ENCODE measurements around the gene TXNL4A. TPM values are rescaled to one million over a fixed set of nuclear protein-coding genes. Genes with fewer than 3 reads are reported as not detected.
A peak's percentile ranks its signal among the peaks of the same experiment; 100 is the strongest.
"Not testable (repeated sequence)": the region's sequence is repeated elsewhere in the genome, so short reads cannot be mapped to it uniquely, and the experiment has no call there.

The TXNL4A gene
- total RNA-seq, 1 donor: 29.9 TPM

GRCh38 chr18:80009661-80010550, 21.5 kb upstream of the TXNL4A start:
- Histone ChIP-seq H3K27me3 (ENCODE audit: insufficient read depth, low read length) (no peaks in the 10 kb centered on the region), H3K4me1 (ENCODE audit: insufficient read depth, low read length) (no peaks in the 10 kb centered on the region), H3K9me3 (ENCODE audit: low read depth, low read length) (no peaks in the 10 kb centered on the region), H3K4me3 (ENCODE audit: low read length) (no peak overlapping the region)

- Histone ChIP-seq H3K4me1 (ENCODE audit: insufficient read depth, low read length) (no peaks in the 10 kb centered on the region), H3K9me3 (ENCODE audit: low read depth, low read length) (no peaks in the 10 kb centered on the region), H3K27me3 (ENCODE audit: insufficient read depth, low read length) (no peaks in the 10 kb centered on the region), H3K4me3 (ENCODE audit: low read length) (no peak overlapping the region)
These were observed 18.4 kb upstream of the TXNL4A start for GRCh38 chr18:80006724-80007123.

GRCh38 chr18:80004600-80005342, 16.4 kb upstream of the TXNL4A start:
- no peaks in the 10 kb centered on the region for H3K9me3 ChIP-seq (ENCODE audit: low read depth, low read length)
- no peaks in the 10 kb centered on the region for H3K27me3 ChIP-seq (ENCODE audit: insufficient read depth, low read length)
- H3K4me1 ChIP-seq (ENCODE audit: insufficient read depth, low read length): no peaks in the 10 kb centered on the region
- H3K4me3 ChIP-seq (ENCODE audit: low read length): no peak overlapping the region

GRCh38 chr18:80002468-80002867, 14.1 kb upstream of the TXNL4A start:
- H3K4me1 ChIP-seq (ENCODE audit: insufficient read depth, low read length): no peaks in the 10 kb centered on the region
- H3K4me3 ChIP-seq (ENCODE audit: low read length): no peak overlapping the region
- no peaks in the 10 kb centered on the region for H3K27me3 ChIP-seq (ENCODE audit: insufficient read depth, low read length)
- H3K9me3 ChIP-seq (ENCODE audit: low read depth, low read length): no peaks in the 10 kb centered on the region

- H3K27me3 ChIP-seq (ENCODE audit: insufficient read depth, low read length): no peaks in the 10 kb centered on the region
- no peaks in the 10 kb centered on the region for H3K9me3 ChIP-seq (ENCODE audit: low read depth, low read length)
- no peaks in the 10 kb centered on the region for H3K4me1 ChIP-seq (ENCODE audit: insufficient read depth, low read length)
- no peak overlapping the region for H3K4me3 ChIP-seq (ENCODE audit: low read length)
These were observed 12.5 kb upstream of the TXNL4A start for GRCh38 chr18:80000877-80001276.

GRCh38 chr18:79999701-80000100, 11.3 kb upstream of the TXNL4A start:
- not testable (repeated sequence) for H3K9me3 ChIP-seq (ENCODE audit: low read depth, low read length); H3K27me3 ChIP-seq (ENCODE audit: insufficient read depth, low read length); H3K4me3 ChIP-seq (ENCODE audit: low read length); H3K4me1 ChIP-seq (ENCODE audit: insufficient read depth, low read length)

GRCh38 chr18:79991494-79991893, 3.1 kb upstream of the TXNL4A start:
- H3K27me3 ChIP-seq (ENCODE audit: insufficient read depth, low read length): no peaks in the 10 kb centered on the region
- H3K9me3 ChIP-seq (ENCODE audit: low read depth, low read length): no peaks in the 10 kb centered on the region
- peaks cover 16% of the 10 kb centered on the region for H3K4me1 ChIP-seq (ENCODE audit: insufficient read depth, low read length)
- H3K4me3 ChIP-seq (ENCODE audit: low read length): no peak overlapping the region

- H3K9me3 ChIP-seq (ENCODE audit: low read depth, low read length): no peaks in the 10 kb centered on the region
- peak overlapping the region; percentile 85 for H3K4me3 ChIP-seq (ENCODE audit: low read length)
- no peaks in the 10 kb centered on the region for H3K27me3 ChIP-seq (ENCODE audit: insufficient read depth, low read length)
- peaks cover 22% of the 10 kb centered on the region for H3K4me1 ChIP-seq (ENCODE audit: insufficient read depth, low read length)
These were observed 783 bp upstream of the TXNL4A start for GRCh38 chr18:79989195-79989497.

- H3K27me3 ChIP-seq (ENCODE audit: insufficient read depth, low read length): no peaks in the 10 kb centered on the region
- peak overlapping the region; percentile 85 for H3K4me3 ChIP-seq (ENCODE audit: low read length)
- H3K4me1 ChIP-seq (ENCODE audit: insufficient read depth, low read length): peaks cover 31% of the 10 kb centered on the region
- no peaks in the 10 kb centered on the region for H3K9me3 ChIP-seq (ENCODE audit: low read depth, low read length)
These were observed 302 bp downstream of the TXNL4A start for GRCh38 chr18:79988071-79988450.

- peaks cover 36% of the 10 kb centered on the region for H3K4me1 ChIP-seq (ENCODE audit: insufficient read depth, low read length)
- peak overlapping the region; percentile 85 for H3K4me3 ChIP-seq (ENCODE audit: low read length)
- H3K9me3 ChIP-seq (ENCODE audit: low read depth, low read length): no peaks in the 10 kb centered on the region
- no peaks in the 10 kb centered on the region for H3K27me3 ChIP-seq (ENCODE audit: insufficient read depth, low read length)
These were observed 797 bp downstream of the TXNL4A start for GRCh38 chr18:79987566-79987965.

- H3K4me3 ChIP-seq (ENCODE audit: low read length): no peak overlapping the region
- H3K4me1 ChIP-seq (ENCODE audit: insufficient read depth, low read length): peaks cover 40% of the 10 kb centered on the region
- no peaks in the 10 kb centered on the region for H3K9me3 ChIP-seq (ENCODE audit: low read depth, low read length)
- no peaks in the 10 kb centered on the region for H3K27me3 ChIP-seq (ENCODE audit: insufficient read depth, low read length)
These were observed 1.6 kb downstream of the TXNL4A start for GRCh38 chr18:79986726-79987125.

- Histone ChIP-seq H3K9me3 (ENCODE audit: low read depth, low read length) (no peaks in the 10 kb centered on the region), H3K4me1 (ENCODE audit: insufficient read depth, low read length) (peaks cover 40% of the 10 kb centered on the region), H3K4me3 (ENCODE audit: low read length) (no peak overlapping the region)
These were observed 3.2 kb downstream of the TXNL4A start for GRCh38 chr18:79985172-79985571.

GRCh38 chr18:79983793-79984192, 4.6 kb downstream of the TXNL4A start:
- Histone ChIP-seq H3K27me3 (ENCODE audit: insufficient read depth, low read length) (no peaks in the 10 kb centered on the region), H3K9me3 (ENCODE audit: low read depth, low read length) (no peaks in the 10 kb centered on the region), H3K4me3 (ENCODE audit: low read length) (no peak overlapping the region), H3K4me1 (ENCODE audit: insufficient read depth, low read length) (peaks cover 35% of the 10 kb centered on the region)

More at GRCh38 chr18:79985172-79985571, 3.2 kb downstream of the TXNL4A start:
- no peaks in the 10 kb centered on the region for H3K27me3 ChIP-seq (ENCODE audit: insufficient read depth, low read length)

GRCh38 chr18:79983253-79983652, 5.1 kb downstream of the TXNL4A start:
- no peak overlapping the region for H3K4me3 ChIP-seq (ENCODE audit: low read length)
- no peaks in the 10 kb centered on the region for H3K27me3 ChIP-seq (ENCODE audit: insufficient read depth, low read length)
- H3K9me3 ChIP-seq (ENCODE audit: low read depth, low read length): no peaks in the 10 kb centered on the region
- H3K4me1 ChIP-seq (ENCODE audit: insufficient read depth, low read length): peaks cover 35% of the 10 kb centered on the region

- Histone ChIP-seq H3K4me3 (ENCODE audit: low read length) (no peak overlapping the region), H3K4me1 (ENCODE audit: insufficient read depth, low read length) (peaks cover 32% of the 10 kb centered on the region), H3K27me3 (ENCODE audit: insufficient read depth, low read length) (no peaks in the 10 kb centered on the region), H3K9me3 (ENCODE audit: low read depth, low read length) (no peaks in the 10 kb centered on the region)
These were observed 5.6 kb downstream of the TXNL4A start for GRCh38 chr18:79982736-79983135.

Data from mononuclear cell (primary cell).